Activated CD8-positive, alpha-beta T cell treated with anti-CD3 and anti-CD28 coated beads for 36 hours (primary cell): ENCODE measurements around the gene MYH11. TPM values are rescaled to one million over a fixed set of nuclear protein-coding genes. Genes with fewer than 3 reads are reported as not detected.
A peak's percentile ranks its signal among the peaks of the same experiment; 100 is the strongest.

Experiments used
- ATAC-seq: fragments of 200-7000 bp; cut with Tn5 transposase; one replicate; pipeline ENCODE4 v1.10.0; 2021; ENCODE audit warnings: mild to moderate bottlenecking, moderate library complexity
- CTCF ChIA-PET: fragments of 350-600 bp; sonication (Branson Sonifier 250); formaldehyde crosslinking; loops from one replicate; lab custom pipeline; 2021; ENCODE audit warnings: antibody characterized with exemption; lab: Charles Lee
- POLR2A ChIA-PET: fragments of 350-600 bp; sonication (Branson Sonifier 250); formaldehyde crosslinking; loops from one replicate; lab custom pipeline; 2021; ENCODE audit warnings: antibody characterized with exemption; lab: Charles Lee
- DNase-seq: peaks from one replicate; pipeline ENCODE4 v3.0.0-alpha.2; 2020
- H3K27ac Mint-ChIP-seq: one replicate; pipeline ENCODE4 v1.8.0; 2021; ENCODE audit warnings: mild to moderate bottlenecking, mixed read lengths
- H3K27me3 Mint-ChIP-seq: one replicate; pipeline ENCODE4 v1.8.0; 2021; ENCODE audit warnings: mixed read lengths
- H3K36me3 Mint-ChIP-seq: one replicate; pipeline ENCODE4 v1.8.0; 2021; ENCODE audit warnings: low read depth, mixed read lengths
- H3K4me1 Mint-ChIP-seq: one replicate; pipeline ENCODE4 v1.8.0; 2021; ENCODE audit warnings: low read depth, mixed read lengths
- H3K4me3 Mint-ChIP-seq: one replicate; pipeline ENCODE4 v1.8.0; 2021; ENCODE audit warnings: mild to moderate bottlenecking, moderate library complexity, mixed read lengths
- H3K9me3 Mint-ChIP-seq: one replicate; pipeline ENCODE4 v1.8.0; 2021; ENCODE audit warnings: mixed read lengths
- intact Hi-C: fragments of 100-400 bp; cut with micrococcal nuclease; formaldehyde crosslinking; loops from one replicate; pipeline ENCODE4 v1.10.0; 2022
- total RNA-seq, 2 experiments: library from RNA; stranded (reverse); gene quantifications; one replicate each; pipeline ENCODE4 v1.2.3, GENCODE V29; 2021
- TF ChIP-seq, protein P1 (sequence below): fragments of 200-600 bp; IDR thresholded peaks from one replicate; pipeline ENCODE4 v1.8.0; 2022; ENCODE audit warnings: antibody characterized with exemption, mild to moderate bottlenecking

MYH11 gene
- total RNA-seq, 2 experiments from 2014 or later: not detected

DNA sequence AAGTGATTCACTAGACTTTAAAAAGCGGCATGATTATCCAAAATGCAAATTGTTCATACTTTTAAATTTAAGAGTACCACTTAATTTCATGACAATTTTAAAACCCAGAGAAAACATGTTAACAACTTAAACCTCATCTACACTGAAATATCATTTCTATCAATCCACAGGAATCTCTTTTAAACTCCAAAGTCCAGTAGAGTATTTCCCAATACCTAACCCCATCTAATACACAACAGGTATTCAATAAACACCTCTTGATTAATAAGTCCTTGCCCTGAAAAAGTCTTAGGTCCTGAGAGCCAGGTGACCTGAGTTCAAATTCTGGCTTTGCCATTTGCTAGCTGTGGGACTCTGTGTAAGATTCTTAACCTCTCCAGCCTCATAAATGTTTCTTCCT, 16.9 kb upstream of the MYH11 start:
- no peaks in the 10 kb centered on the region for H3K9me3 Mint-ChIP-seq
- ChIA-PET CTCF (interaction anchor here (1.0 to 2.8 kb wide), 5 partner anchors 10 to 253 kb away, joined by 3 to 9 read pairs (median 3); partner anchors contain the start of gene CEP20), POLR2A (interaction anchor here (1.5 kb wide), 1 partner anchor 20 kb away, joined by 3 read pairs; no protein-coding TSS in a partner anchor)
- TF ChIP-seq, protein P1, sequence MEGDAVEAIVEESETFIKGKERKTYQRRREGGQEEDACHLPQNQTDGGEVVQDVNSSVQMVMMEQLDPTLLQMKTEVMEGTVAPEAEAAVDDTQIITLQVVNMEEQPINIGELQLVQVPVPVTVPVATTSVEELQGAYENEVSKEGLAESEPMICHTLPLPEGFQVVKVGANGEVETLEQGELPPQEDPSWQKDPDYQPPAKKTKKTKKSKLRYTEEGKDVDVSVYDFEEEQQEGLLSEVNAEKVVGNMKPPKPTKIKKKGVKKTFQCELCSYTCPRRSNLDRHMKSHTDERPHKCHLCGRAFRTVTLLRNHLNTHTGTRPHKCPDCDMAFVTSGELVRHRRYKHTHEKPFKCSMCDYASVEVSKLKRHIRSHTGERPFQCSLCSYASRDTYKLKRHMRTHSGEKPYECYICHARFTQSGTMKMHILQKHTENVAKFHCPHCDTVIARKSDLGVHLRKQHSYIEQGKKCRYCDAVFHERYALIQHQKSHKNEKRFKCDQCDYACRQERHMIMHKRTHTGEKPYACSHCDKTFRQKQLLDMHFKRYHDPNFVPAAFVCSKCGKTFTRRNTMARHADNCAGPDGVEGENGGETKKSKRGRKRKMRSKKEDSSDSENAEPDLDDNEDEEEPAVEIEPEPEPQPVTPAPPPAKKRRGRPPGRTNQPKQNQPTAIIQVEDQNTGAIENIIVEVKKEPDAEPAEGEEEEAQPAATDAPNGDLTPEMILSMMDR: no peak
- no peak for ATAC-seq
- intact Hi-C loops: no loop called here
- H3K27me3 Mint-ChIP-seq: no peaks in the 10 kb centered on the region
- H3K4me1 Mint-ChIP-seq: peaks cover 3% of the 10 kb centered on the region
- peaks cover 16% of the 10 kb centered on the region for H3K36me3 Mint-ChIP-seq
- H3K27ac Mint-ChIP-seq: no peak overlapping the region
- no peak for DNase-seq
- no peak overlapping the region for H3K4me3 Mint-ChIP-seq

DNA sequence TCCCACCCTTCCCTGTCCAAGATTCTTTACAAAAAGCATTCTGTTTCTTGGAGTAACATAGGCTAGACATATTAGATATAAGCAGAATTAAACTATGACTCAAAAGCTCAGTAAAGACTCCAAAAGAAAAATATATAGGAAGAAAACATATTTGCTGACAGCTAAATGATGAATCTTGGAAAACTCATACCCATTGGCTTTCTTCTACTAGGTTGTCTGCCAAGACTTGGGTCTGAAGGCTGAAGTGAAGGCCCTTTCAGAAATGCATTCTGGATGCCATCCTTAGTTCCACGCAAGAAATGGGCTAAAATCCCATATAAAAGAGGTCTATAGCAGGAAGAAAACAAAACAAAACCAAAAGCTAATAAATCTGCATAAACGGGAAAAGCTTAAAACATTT, 16.5 kb upstream of the MYH11 start:
- ChIA-PET CTCF (interaction anchor here (1.2 to 2.8 kb wide), 2 partner anchors 15 to 33 kb away, joined by 4 to 9 read pairs; partner anchors contain the start of gene CEP20), POLR2A (interaction anchor here (1.6 kb wide), 1 partner anchor 15 kb away, joined by 4 read pairs; the partner anchor contains the start of gene CEP20)
- H3K4me3 Mint-ChIP-seq: no peak overlapping the region
- DNase-seq (no peak), ATAC-seq (no peak)
- no peak overlapping the region for H3K27ac Mint-ChIP-seq
- H3K4me1 Mint-ChIP-seq: peaks cover 3% of the 10 kb centered on the region
- peaks cover 15% of the 10 kb centered on the region for H3K36me3 Mint-ChIP-seq
- TF ChIP-seq, protein P1: no peak
- intact Hi-C loops: no loop called here
- no peaks in the 10 kb centered on the region for H3K27me3 Mint-ChIP-seq
- H3K9me3 Mint-ChIP-seq: no peaks in the 10 kb centered on the region

DNA sequence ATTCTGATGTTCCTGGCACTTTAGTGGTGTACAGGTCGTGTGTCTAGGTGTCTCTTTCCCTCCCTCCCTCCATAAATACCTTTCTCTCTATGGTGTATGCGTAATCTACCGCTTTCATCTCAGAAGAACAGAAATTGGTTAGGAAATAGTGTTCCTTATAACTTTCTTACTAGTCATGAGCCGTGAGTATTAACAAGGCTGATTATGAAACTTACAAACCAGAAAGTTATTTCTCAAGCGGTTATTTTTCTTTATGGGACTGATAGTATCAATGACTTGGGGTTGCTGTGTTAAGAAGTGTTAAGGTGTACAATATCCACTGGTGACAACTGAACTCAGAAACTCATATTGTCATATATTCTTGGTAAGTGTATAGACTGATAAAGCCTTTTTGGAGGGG, 13.2 kb upstream of the MYH11 start:
- no peaks in the 10 kb centered on the region for H3K27me3 Mint-ChIP-seq
- POLR2A ChIA-PET: interaction anchor here (1.2 kb wide), 1 partner anchor 14 kb away, joined by 3 read pairs; no protein-coding TSS in a partner anchor
- H3K36me3 Mint-ChIP-seq: peaks cover 17% of the 10 kb centered on the region
- H3K27ac Mint-ChIP-seq: peak overlapping the region; percentile 39
- CTCF ChIA-PET: interaction anchor here (1.1 kb wide), 1 partner anchor 48 kb away, joined by 3 read pairs; no protein-coding TSS in a partner anchor
- H3K9me3 Mint-ChIP-seq: no peaks in the 10 kb centered on the region
- no peak overlapping the region for H3K4me3 Mint-ChIP-seq
- TF ChIP-seq, protein P1: no peak
- intact Hi-C loops: no loop called here
- DNase-seq (no peak), ATAC-seq (no peak)
- H3K4me1 Mint-ChIP-seq: no peaks in the 10 kb centered on the region

DNA sequence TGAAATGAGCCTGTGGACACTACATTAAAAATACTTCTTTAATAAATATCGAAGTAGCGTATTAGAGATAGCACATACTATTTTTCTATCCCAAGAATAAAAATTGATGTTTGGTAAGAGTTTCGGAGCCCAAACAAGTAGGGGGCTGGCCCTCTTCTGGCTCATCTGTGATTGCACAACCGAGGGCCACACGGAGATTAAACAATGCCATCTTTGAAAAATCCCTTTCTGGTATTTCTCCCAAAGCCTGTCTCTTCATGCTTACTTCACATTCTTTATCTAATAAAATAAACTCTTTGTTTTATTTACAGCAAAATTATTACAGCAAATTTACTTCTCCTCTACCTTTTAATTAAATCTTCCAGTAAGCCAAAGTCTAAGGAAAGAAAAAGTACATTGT, 9.6 kb upstream of the MYH11 start:
- no peak for DNase-seq
- Mint-ChIP-seq H3K27me3 (no peaks in the 10 kb centered on the region), H3K36me3 (peaks cover 13% of the 10 kb centered on the region), H3K27ac (no peak overlapping the region), H3K4me1 (no peaks in the 10 kb centered on the region), H3K9me3 (no peaks in the 10 kb centered on the region), H3K4me3 (no peak overlapping the region)
- TF ChIP-seq, protein P1: no peak
- POLR2A ChIA-PET: no interaction called here
- ATAC-seq: no peak
- intact Hi-C loops: no loop called here
- CTCF ChIA-PET: no interaction called here

DNA sequence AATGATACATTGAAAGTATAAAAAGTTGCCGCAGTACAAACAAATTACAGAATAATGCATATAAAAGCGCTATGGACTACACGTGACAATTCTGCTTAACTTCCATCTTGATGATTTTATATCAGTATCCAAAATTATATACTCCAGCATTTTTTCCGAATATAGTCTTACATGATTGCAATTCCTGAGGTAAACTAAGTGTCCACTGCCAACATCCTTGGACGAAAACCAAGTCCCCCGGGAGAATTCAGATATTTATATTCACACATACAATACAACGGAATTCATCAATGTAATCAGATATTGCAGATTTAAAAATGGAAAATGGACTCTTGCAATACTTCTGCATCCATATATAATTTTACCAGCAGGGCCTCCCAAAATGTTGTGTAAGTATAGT, 8.9 kb upstream of the MYH11 start:
- ChIA-PET POLR2A (interaction anchor here (0.6 kb wide), 1 partner anchor 9 kb away, joined by 3 read pairs; the partner anchor contains the start of gene MYH11), CTCF (no interaction called here)
- ATAC-seq (no peak), DNase-seq (no peak)
- Mint-ChIP-seq H3K4me3 (no peak overlapping the region), H3K27me3 (no peaks in the 10 kb centered on the region), H3K4me1 (no peaks in the 10 kb centered on the region), H3K27ac (no peak overlapping the region), H3K9me3 (no peaks in the 10 kb centered on the region), H3K36me3 (peaks cover 13% of the 10 kb centered on the region)
- intact Hi-C loops: no loop called here
- TF ChIP-seq, protein P1: no peak
